ENCODE data around the gene IREB2.

- TF ChIP-seq CTCF (IDR thresholded peaks at IDR 0.05) (no peak), POLR2A (IDR thresholded peaks at IDR 0.05) (no peak), EP300 (IDR thresholded peaks at IDR 0.05) (no peak)
Observed at GRCh38 chr15:78550194-78550593, 112.2 kb downstream of the IREB2 start.

Data from ovary (tissue), 3 donors.